HCT116 (cell line): ENCODE results near the gene DNM1. TPM values are rescaled to one million over a fixed set of nuclear protein-coding genes. Genes with fewer than 3 reads are reported as not detected.

Experiments used
- ATAC-seq: fragments of 200-7000 bp; cut with Tn5 transposase; 2 replicates; pipeline ENCODE4 v1.9.1; 2020; ENCODE audit warnings: mild to moderate bottlenecking, moderate library complexity
- BruUV-seq: library from RNA; stranded (reverse); fragments of 400-500 nt; replicated peaks from 2 replicates; lab custom pipeline; 2021; lab: Mats Ljungman, UMichigan
- CTCF ChIA-PET: fragments of 300-600 bp; sonication (Branson Sonifier 250); formaldehyde crosslinking; loops from one replicate; lab custom pipeline; 2021; ENCODE audit warnings: antibody characterized with exemption; lab: Charles Lee
- POLR2A ChIA-PET: fragments of 300-600, 350-600 bp; sonication (Branson Sonifier 250); formaldehyde crosslinking; loops from one replicate; lab custom pipeline; 2021; ENCODE audit warnings: antibody characterized with exemption; lab: Charles Lee
- RAD21 ChIA-PET, 2 experiments: fragments of 300-600 bp; sonication (Branson Sonifier 250); formaldehyde crosslinking; loops; one replicate each; lab custom pipeline; 2023; ENCODE audit warnings: low total read pairs in 2 of 2; ENCODE audit not compliant: uncharacterized antibody in 2 of 2, unreplicated experiment in 2 of 2, low non-redundant PET in 1 of 2; lab: Charles Lee
- DNase-seq: peaks from one replicate; pipeline ENCODE4 v3.0.0-alpha.2; 2010; ENCODE audit warnings: low read depth, low spot score
- H2AFZ ChIP-seq: fragments of 200-600 bp; shearing (Covaris generic), sonication (generic); 2 replicates; pipeline ENCODE4 v1.6.1; 2017; ENCODE audit warnings: low read depth, mixed run types, mixed read lengths, antibody characterized with exemption, low read length; ENCODE audit not compliant: poor library complexity, severe bottlenecking
- H3K27ac ChIP-seq: 2 replicates; pipeline ENCODE4 v1.5.1; 2012; ENCODE audit warnings: low read depth, low read length
- H3K27me3 ChIP-seq: fragments of 200-600 bp; sonication (generic); 2 replicates; pipeline ENCODE4 v1.6.1; 2016; ENCODE audit warnings: mixed run types, low read length, mixed read lengths; ENCODE audit not compliant: insufficient read depth
- H3K36me3 ChIP-seq, 2 experiments: fragments of 200-500 bp in 1 of 2; fragments of 200-600 bp in 1 of 2; sonication (Bioruptor generic) in 1 of 2; sonication (generic) in 1 of 2; 2 replicates each; pipeline versions ENCODE4 v1.5.1 to v1.6.1; 2014 to 2016; ENCODE audit warnings: low read length in 2 of 2, inconsistent platforms in 1 of 2, mixed read lengths in 1 of 2, mixed run types in 1 of 2; ENCODE audit not compliant: insufficient read depth in 2 of 2, control insufficient read depth in 1 of 2
- H3K4me1 ChIP-seq, 2 experiments: fragments of 200-600 bp in 1 of 2; sonication (generic) in 1 of 2; 2 replicates each; pipeline versions ENCODE4 v1.5.1 to v1.6.1; 2012 to 2017; ENCODE audit warnings: low read length in 2 of 2, inconsistent platforms in 1 of 2, mild to moderate bottlenecking in 1 of 2, mixed read lengths in 1 of 2, mixed run types in 1 of 2, moderate library complexity in 1 of 2; ENCODE audit not compliant: insufficient read depth in 2 of 2, control insufficient read depth in 1 of 2
- H3K4me2 ChIP-seq: fragments of 200-600 bp; sonication (generic); 2 replicates; pipeline ENCODE4 v1.6.1; 2017; ENCODE audit warnings: mixed run types, low read length, mixed read lengths
- H3K4me3 ChIP-seq, 2 experiments: fragments of 200-600 bp in 1 of 2; sonication (generic) in 1 of 2; replicated peaks in 1 of 2; 2 replicates each; pipeline ENCODE4 v1.5.1; 2011 to 2016; ENCODE audit warnings: low read length in 2 of 2, control low read depth in 1 of 2, low read depth in 1 of 2, mild to moderate bottlenecking in 1 of 2, mixed read lengths in 1 of 2, mixed run types in 1 of 2
- H3K79me2 ChIP-seq: fragments of 200-600 bp; sonication (generic); 2 replicates; pipeline ENCODE4 v1.6.1; 2017; ENCODE audit warnings: mild to moderate bottlenecking, mixed run types, low read length, moderate library complexity, mixed read lengths; ENCODE audit not compliant: insufficient read depth
- H3K9ac ChIP-seq: fragments of 200-600 bp; sonication (generic); 2 replicates; pipeline ENCODE4 v1.6.1; 2016; ENCODE audit warnings: low read length, mixed read lengths
- H3K9me2 ChIP-seq: fragments of 200-600 bp; sonication (generic), shearing (Covaris generic); 2 replicates; pipeline ENCODE4 v1.6.1; 2017; ENCODE audit warnings: mixed run types, mild to moderate bottlenecking, moderate library complexity; ENCODE audit not compliant: insufficient read depth
- H3K9me3 ChIP-seq, 2 experiments: fragments of 200-500 bp in 1 of 2; fragments of 200-600 bp in 1 of 2; sonication (Bioruptor generic) in 1 of 2; sonication (generic) in 1 of 2; 2 replicates each; pipeline ENCODE4 v1.6.1; 2014 to 2017; ENCODE audit warnings: low read length in 2 of 2, mixed read lengths in 2 of 2, inconsistent platforms in 1 of 2, low read depth in 1 of 2, mild to moderate bottlenecking in 1 of 2, mixed run types in 1 of 2, moderate library complexity in 1 of 2; ENCODE audit not compliant: control insufficient read depth in 1 of 2, insufficient read depth in 1 of 2
- H4K20me1 ChIP-seq: fragments of 200-600 bp; sonication (generic), shearing (Covaris generic); 2 replicates; pipeline ENCODE4 v1.6.1; 2017; ENCODE audit warnings: mixed run types, mild to moderate bottlenecking, moderate library complexity; ENCODE audit not compliant: insufficient read depth
- CBX3 ChIP-seq: IDR thresholded peaks from 2 replicates; pipeline ENCODE4 v1.6.1; 2012; ENCODE audit warnings: low read depth
- CTCF ChIP-seq, 3 experiments: fragments of 200-600 bp in 1 of 3; sonication (generic) in 1 of 3; IDR thresholded peaks in 2 of 3; conservative IDR thresholded peaks in 1 of 3; 2 replicates each; pipeline ENCODE4 v1.5.1; 2012 to 2017; ENCODE audit warnings: low read depth in 2 of 3, low read length in 2 of 3, antibody characterized with exemption in 1 of 3, borderline replicate concordance in 1 of 3, control low read depth in 1 of 3, mild to moderate bottlenecking in 1 of 3, mixed read lengths in 1 of 3, mixed run types in 1 of 3, moderate library complexity in 1 of 3; ENCODE audit not compliant: insufficient read depth in 1 of 3
- ELF1 ChIP-seq: IDR thresholded peaks from 2 replicates; pipeline ENCODE4 v1.6.1; 2012; ENCODE audit warnings: low read depth, borderline replicate concordance
- EZH2phosphoT487 ChIP-seq: fragments of 200-600 bp; IDR thresholded peaks from 2 replicates; pipeline ENCODE4 v1.6.1; 2018; ENCODE audit warnings: antibody characterized with exemption, borderline replicate concordance
- JUND ChIP-seq: IDR thresholded peaks from 2 replicates; pipeline ENCODE4 v1.6.1; 2012
- MAX ChIP-seq: IDR thresholded peaks from 2 replicates; pipeline ENCODE4 v1.6.1; 2012
- RAD21 ChIP-seq: IDR thresholded peaks from 2 replicates; pipeline ENCODE4 v1.6.1; 2012; ENCODE audit warnings: low read depth, mild to moderate bottlenecking
- SIN3A ChIP-seq: IDR thresholded peaks from 2 replicates; pipeline ENCODE4 v1.6.1; 2012; ENCODE audit warnings: low read depth
- ZFX ChIP-seq: fragments of 450-650 bp; IDR thresholded peaks from 2 replicates; pipeline ENCODE4 v1.6.1; 2017
- intact Hi-C: fragments of 100-400 bp; cut with micrococcal nuclease; formaldehyde crosslinking; loops from 2 replicates; pipeline ENCODE4 v1.10.0; 2022
- total RNA-seq: library from RNA; stranded (reverse); gene quantifications from one replicate; pipeline ENCODE4 v1.2.1, GENCODE V29; 2021; ENCODE audit not compliant: unreplicated experiment
- TF ChIP-seq, protein P1 (sequence below): IDR thresholded peaks from 2 replicates; pipeline ENCODE4 v1.6.1; 2011; ENCODE audit warnings: mild to moderate bottlenecking, low read length, moderate library complexity; ENCODE audit not compliant: insufficient replicate concordance; ENCODE audit errors: extremely low read depth
- TF ChIP-seq, protein P2 (sequence below): IDR thresholded peaks from 2 replicates; pipeline ENCODE4 v1.6.1; 2012; ENCODE audit warnings: low read depth

DNM1 gene
- total RNA-seq, 1 experiment from 2014 or later: 12.0 TPM

DNA sequence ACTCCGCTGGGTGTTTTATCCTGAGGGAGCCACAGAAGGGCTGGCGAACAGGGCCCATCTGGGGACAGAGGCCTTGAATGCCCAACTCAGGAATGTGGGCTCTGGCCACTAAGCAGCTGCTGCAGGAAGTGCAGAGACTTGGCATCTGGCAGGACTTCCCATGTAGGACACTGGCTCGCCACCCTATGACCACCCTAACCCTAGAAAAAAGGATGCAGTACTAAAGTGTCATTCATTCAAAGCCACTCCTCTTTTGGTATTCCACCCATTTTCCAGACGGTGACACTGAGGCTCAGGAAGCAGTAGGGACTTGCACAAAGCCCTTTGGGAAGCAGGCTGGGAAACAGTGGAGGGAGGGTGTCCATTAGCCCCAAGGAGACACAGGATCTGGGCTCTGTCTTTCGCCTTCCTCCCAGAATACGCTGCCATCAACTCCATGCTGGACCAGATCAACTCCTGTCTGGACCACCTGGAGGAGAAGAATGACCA is 40.1 kb upstream of the DNM1 start:
- DNase-seq (no peak), ATAC-seq (no peak)
- Histone ChIP-seq H3K4me2 (no peak overlapping the region), H3K36me3 (peaks cover 12 to 21% of the 10 kb centered on the region in 2 experiments; a peak in 3 of 4 replicates), H3K4me1 (peaks cover 0 to 17% of the 10 kb centered on the region in 2 experiments; a peak in 2 of 4 replicates), H3K79me2 (peaks cover 13% of the 10 kb centered on the region), H3K9ac (no peak overlapping the region), H3K4me3 (no peak overlapping the region), H4K20me1 (no peaks in the 10 kb centered on the region), H2AFZ (no peak overlapping the region), H3K9me3 (no peaks in the 10 kb centered on the region), H3K27me3 (no peaks in the 10 kb centered on the region), H3K27ac (no peak overlapping the region), H3K9me2 (no peaks in the 10 kb centered on the region)
- ChIA-PET CTCF (no interaction called here), RAD21 (no interaction called here), POLR2A (no interaction called here)
- TF ChIP-seq, protein P1, sequence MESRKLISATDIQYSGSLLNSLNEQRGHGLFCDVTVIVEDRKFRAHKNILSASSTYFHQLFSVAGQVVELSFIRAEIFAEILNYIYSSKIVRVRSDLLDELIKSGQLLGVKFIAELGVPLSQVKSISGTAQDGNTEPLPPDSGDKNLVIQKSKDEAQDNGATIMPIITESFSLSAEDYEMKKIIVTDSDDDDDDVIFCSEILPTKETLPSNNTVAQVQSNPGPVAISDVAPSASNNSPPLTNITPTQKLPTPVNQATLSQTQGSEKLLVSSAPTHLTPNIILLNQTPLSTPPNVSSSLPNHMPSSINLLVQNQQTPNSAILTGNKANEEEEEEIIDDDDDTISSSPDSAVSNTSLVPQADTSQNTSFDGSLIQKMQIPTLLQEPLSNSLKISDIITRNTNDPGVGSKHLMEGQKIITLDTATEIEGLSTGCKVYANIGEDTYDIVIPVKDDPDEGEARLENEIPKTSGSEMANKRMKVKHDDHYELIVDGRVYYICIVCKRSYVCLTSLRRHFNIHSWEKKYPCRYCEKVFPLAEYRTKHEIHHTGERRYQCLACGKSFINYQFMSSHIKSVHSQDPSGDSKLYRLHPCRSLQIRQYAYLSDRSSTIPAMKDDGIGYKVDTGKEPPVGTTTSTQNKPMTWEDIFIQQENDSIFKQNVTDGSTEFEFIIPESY: no peak
- TF ChIP-seq, protein P2, sequence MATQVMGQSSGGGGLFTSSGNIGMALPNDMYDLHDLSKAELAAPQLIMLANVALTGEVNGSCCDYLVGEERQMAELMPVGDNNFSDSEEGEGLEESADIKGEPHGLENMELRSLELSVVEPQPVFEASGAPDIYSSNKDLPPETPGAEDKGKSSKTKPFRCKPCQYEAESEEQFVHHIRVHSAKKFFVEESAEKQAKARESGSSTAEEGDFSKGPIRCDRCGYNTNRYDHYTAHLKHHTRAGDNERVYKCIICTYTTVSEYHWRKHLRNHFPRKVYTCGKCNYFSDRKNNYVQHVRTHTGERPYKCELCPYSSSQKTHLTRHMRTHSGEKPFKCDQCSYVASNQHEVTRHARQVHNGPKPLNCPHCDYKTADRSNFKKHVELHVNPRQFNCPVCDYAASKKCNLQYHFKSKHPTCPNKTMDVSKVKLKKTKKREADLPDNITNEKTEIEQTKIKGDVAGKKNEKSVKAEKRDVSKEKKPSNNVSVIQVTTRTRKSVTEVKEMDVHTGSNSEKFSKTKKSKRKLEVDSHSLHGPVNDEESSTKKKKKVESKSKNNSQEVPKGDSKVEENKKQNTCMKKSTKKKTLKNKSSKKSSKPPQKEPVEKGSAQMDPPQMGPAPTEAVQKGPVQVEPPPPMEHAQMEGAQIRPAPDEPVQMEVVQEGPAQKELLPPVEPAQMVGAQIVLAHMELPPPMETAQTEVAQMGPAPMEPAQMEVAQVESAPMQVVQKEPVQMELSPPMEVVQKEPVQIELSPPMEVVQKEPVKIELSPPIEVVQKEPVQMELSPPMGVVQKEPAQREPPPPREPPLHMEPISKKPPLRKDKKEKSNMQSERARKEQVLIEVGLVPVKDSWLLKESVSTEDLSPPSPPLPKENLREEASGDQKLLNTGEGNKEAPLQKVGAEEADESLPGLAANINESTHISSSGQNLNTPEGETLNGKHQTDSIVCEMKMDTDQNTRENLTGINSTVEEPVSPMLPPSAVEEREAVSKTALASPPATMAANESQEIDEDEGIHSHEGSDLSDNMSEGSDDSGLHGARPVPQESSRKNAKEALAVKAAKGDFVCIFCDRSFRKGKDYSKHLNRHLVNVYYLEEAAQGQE: no peak
- TF ChIP-seq CBX3 (no peak), SIN3A (no peak), MAX (no peak), ZFX (no peak), ELF1 (no peak), CTCF (IDR thresholded peaks at IDR 0.05 in 2 of 3, conservative IDR thresholded peaks at IDR 0.05 in 1 of 3; ENCODE audit: borderline replicate concordance in 1 of 3, insufficient read depth in 1 of 3, low read depth in 2 of 3, low read length in 2 of 3) (no peak), EZH2phosphoT487 (no peak), RAD21 (no peak), JUND (no peak)
- BruUV-seq: no TSS peak
- intact Hi-C loops: no loop called here
